GM12878 (cell line): ENCODE data around the gene FBXO3. TPM values are rescaled to one million over a fixed set of nuclear protein-coding genes. Genes with fewer than 3 reads are reported as not detected.

Experiments
- BACH1 ChIP-seq: fragments of 450-650 bp; IDR thresholded peaks from 2 replicates; pipeline ENCODE4 v1.6.1; 2017; ENCODE audit warnings: mild to moderate bottlenecking, borderline replicate concordance
- CBX3 ChIP-seq: fragments of 200-600 bp; sonication (generic); IDR thresholded peaks from 2 replicates; pipeline ENCODE4 v1.6.1; 2016; ENCODE audit warnings: low read depth, borderline replicate concordance
- CHD2 ChIP-seq: IDR thresholded peaks from 2 replicates; pipeline ENCODE4 v1.6.1; 2011; ENCODE audit warnings: low read depth, low read length, improper control_type of control experiment, borderline replicate concordance
- DPF2 ChIP-seq: fragments of 450-650 bp; IDR thresholded peaks from 2 replicates; pipeline ENCODE4 v1.6.1; 2017; ENCODE audit warnings: mild to moderate bottlenecking
- IKZF2 ChIP-seq, 2 experiments: fragments of 450-650 bp; IDR thresholded peaks; 2 replicates each; pipeline ENCODE4 v1.6.1; 2017; ENCODE audit warnings: mild to moderate bottlenecking in 2 of 2, moderate library complexity in 2 of 2
- JUNB ChIP-seq: IDR thresholded peaks from 2 replicates; pipeline ENCODE4 v1.6.1; 2016; ENCODE audit warnings: antibody characterized with exemption, mild to moderate bottlenecking
- JUND ChIP-seq: IDR thresholded peaks from 2 replicates; pipeline ENCODE4 v1.6.1; 2012; ENCODE audit warnings: low read depth, mild to moderate bottlenecking, low read length, improper control_type of control experiment, moderate library complexity
- POLR2AphosphoS5 ChIP-seq: IDR thresholded peaks from 2 replicates; pipeline ENCODE4 v1.6.1; 2011; ENCODE audit warnings: mild to moderate bottlenecking, low read length, inconsistent platforms
- RELB ChIP-seq: fragments of 450-650 bp; IDR thresholded peaks from 2 replicates; pipeline ENCODE4 v1.6.1; 2017; ENCODE audit warnings: low read depth, mild to moderate bottlenecking, moderate library complexity
- USF1 ChIP-seq: IDR thresholded peaks from 2 replicates; pipeline ENCODE4 v1.6.1; 2011; ENCODE audit warnings: borderline replicate concordance, low read depth, mild to moderate bottlenecking, moderate library complexity, mixed read lengths, low read length; ENCODE audit not compliant: insufficient read depth; ENCODE audit errors: extremely low read length
- ZNF24 ChIP-seq: fragments of 450-650 bp; IDR thresholded peaks from 2 replicates; pipeline ENCODE4 v1.6.1; 2017; ENCODE audit warnings: antibody characterized with exemption, mild to moderate bottlenecking
- polyA plus RNA-seq, 11 experiments: library from polyadenylated mRNA; depleted of rRNA in 4 of 11; unstranded in 6 of 11; stranded (reverse) in 5 of 11; fragments of >200 nt; fragmentation: Nextera tagmentation in 4 of 11; fragmentation: Illumina TruSeq in 1 of 11; extraction: Ambion mirVana in 4 of 11; extraction: Trizol in 1 of 11; gene quantifications; 1 replicate in 1 of 11; 2 replicates in 10 of 11; pipeline versions ENCODE4 v1.2.1 to v1.2.3, GENCODE V29; 2011 to 2016; ENCODE audit warnings: inconsistent platforms in 2 of 11, missing spikeins in 2 of 11, low read depth in 1 of 11
- total RNA-seq, 4 experiments: library from RNA; depleted of rRNA in 3 of 4; stranded (reverse); fragments of >200 nt in 3 of 4; fragmentation: Illumina TruSeq in 1 of 4; extraction: Trizol in 1 of 4; gene quantifications; 2 replicates each; pipeline versions ENCODE4 v1.2.1 to v1.2.3, GENCODE V29; 2013 to 2021

Gene FBXO3
- total and polyA plus RNA-seq, 10 of the 15 experiments (the other 5 are each of a cell fraction or from before 2014, with no cell fraction given) = 8.9 to 33.4 (median 13.8) TPM

GRCh38 chr11:33761471-33761870, 12.8 kb downstream of the FBXO3 start (continued):
- TF ChIP-seq RELB = peak; percentile 23; the same call in 1 of the 2 replicates
- peak; percentile 91 for TF ChIP-seq JUNB
- TF ChIP-seq CHD2 = no peak
- peak; percentile 14; a peak in 2 of 4 replicates for TF ChIP-seq IKZF2 (IDR thresholded peaks at IDR 0.05)
- TF ChIP-seq POLR2AphosphoS5 = no peak
- TF ChIP-seq ZNF24 = no peak
- TF ChIP-seq BACH1 = 0 out of 2 replicates have a peak, but pooled peaks have one; percentile 24
- TF ChIP-seq DPF2 = peak; percentile 22; the same call in 1 of the 2 replicates
- TF ChIP-seq USF1 = no peak
- TF ChIP-seq JUND = peak; percentile 74; the same call in 1 of the 2 replicates
- TF ChIP-seq CBX3 = no peak
